Measurements from ENCODE around the gene SMAD3. TPM values are rescaled to one million over a fixed set of nuclear protein-coding genes. Genes with fewer than 3 reads are reported as not detected.

The SMAD3 gene
- total and polyA plus RNA-seq, 7 donors = 2.9 to 47.6 (median 29.3) TPM

GRCh38 chr15:67105991-67106763 lies 40.8 kb downstream of the SMAD3 start:
- intact Hi-C loops (cut with DNase I) = no loop called here
- no peaks in the 10 kb centered on the region for H3K36me3 ChIP-seq (ENCODE audit: insufficient read depth in 1 of 2, low read depth in 1 of 2)
- H3K4me3 ChIP-seq = no peak overlapping the region
- peaks cover 2% of the 10 kb centered on the region for H3K9me3 ChIP-seq
- H3K4me1 ChIP-seq = peaks cover 96% of the 10 kb centered on the region
- TF ChIP-seq CTCF (IDR thresholded peaks at IDR 0.05) = no peak
- DNase-seq (no peak), ATAC-seq (no peak)
- H3K27me3 ChIP-seq (ENCODE audit: insufficient read depth in 3 of 3, low read length in 2 of 3) = no peaks in the 10 kb centered on the region
- H3K27ac ChIP-seq = peak overlapping the region; percentile 90
- 55 to 68% (median 57%) methylated on average over 8 of the region's 8 CpGs for WGBS, 3 donors

- H3K27me3 ChIP-seq (ENCODE audit: insufficient read depth in 3 of 3, low read length in 2 of 3) = no peaks in the 10 kb centered on the region
- no peak overlapping the region for H3K4me3 ChIP-seq
- no peaks in the 10 kb centered on the region for H3K36me3 ChIP-seq (ENCODE audit: insufficient read depth in 1 of 2, low read depth in 1 of 2)
- no peak for TF ChIP-seq CTCF (IDR thresholded peaks at IDR 0.05)
- H3K4me1 ChIP-seq = peaks cover 91% of the 10 kb centered on the region
- intact Hi-C loops (cut with DNase I) = no loop called here
- WGBS, 3 donors = 2 to 3% (median 2%) methylated on average over 2 of the region's 2 CpGs
- H3K27ac ChIP-seq = peak overlapping the region; percentile 90
- H3K9me3 ChIP-seq = peaks cover 7% of the 10 kb centered on the region
- DNase-seq (no peak), ATAC-seq (peak in 2 of 4 donors; percentile 1 to 24)
These were observed 41.3 kb downstream of the SMAD3 start for GRCh38 chr15:67106764-67107013.

DNA sequence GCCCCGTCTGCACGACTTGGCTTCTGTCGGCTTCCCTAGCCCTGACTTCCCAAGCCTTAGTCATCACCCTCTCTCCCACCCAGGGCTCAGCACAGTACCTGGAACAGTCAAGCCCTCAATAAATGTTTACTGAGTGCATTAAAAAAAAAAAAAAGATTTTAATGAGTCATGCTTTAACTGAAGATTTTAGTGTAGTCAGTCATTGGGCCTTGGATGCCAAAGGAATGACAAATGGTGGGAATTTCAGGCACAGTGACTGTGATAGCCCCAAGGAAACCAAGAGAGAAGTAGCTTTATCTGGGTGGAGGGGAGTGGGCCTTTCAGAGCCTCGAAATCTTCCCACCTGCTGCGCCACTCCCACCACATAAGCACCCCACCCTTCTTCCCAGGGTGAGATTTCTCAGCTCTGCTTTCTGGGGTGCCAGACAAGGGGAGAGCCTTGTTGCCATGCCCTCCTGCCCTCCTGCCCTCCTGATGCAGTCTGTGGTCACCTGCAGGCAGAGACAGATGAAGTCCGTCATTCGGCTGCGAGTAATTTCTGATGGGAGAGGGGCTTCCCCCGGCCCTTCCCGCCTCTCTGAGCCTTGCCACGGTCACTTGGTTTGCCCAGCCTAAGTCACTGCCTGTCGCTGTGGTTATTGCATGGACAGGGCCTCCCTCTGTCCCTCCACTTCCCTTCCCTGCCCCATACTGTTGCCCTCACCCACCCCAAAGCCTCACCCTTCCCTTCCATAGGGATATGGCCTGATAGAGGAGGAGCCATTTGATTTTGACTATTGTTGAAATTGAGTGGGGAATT lies 41.8 kb downstream of the SMAD3 start:
- intact Hi-C loops (cut with DNase I) = no loop called here
- WGBS, 3 donors = 62 to 67% (median 65%) methylated on average over 12 of the region's 12 CpGs
- DNase-seq = peak; percentile 63 to 86
- H3K9me3 ChIP-seq = peaks cover 8% of the 10 kb centered on the region
- no peak overlapping the region for H3K4me3 ChIP-seq
- H3K4me1 ChIP-seq = peaks cover 87% of the 10 kb centered on the region
- no peak for TF ChIP-seq CTCF (IDR thresholded peaks at IDR 0.05)
- ATAC-seq = peak; percentile 75 to 83 (median 80)
- no peaks in the 10 kb centered on the region for H3K36me3 ChIP-seq (ENCODE audit: insufficient read depth in 1 of 2, low read depth in 1 of 2)
- H3K27me3 ChIP-seq (ENCODE audit: insufficient read depth in 3 of 3, low read length in 2 of 3) = no peaks in the 10 kb centered on the region
- peak overlapping the region; percentile 90 for H3K27ac ChIP-seq

DNA sequence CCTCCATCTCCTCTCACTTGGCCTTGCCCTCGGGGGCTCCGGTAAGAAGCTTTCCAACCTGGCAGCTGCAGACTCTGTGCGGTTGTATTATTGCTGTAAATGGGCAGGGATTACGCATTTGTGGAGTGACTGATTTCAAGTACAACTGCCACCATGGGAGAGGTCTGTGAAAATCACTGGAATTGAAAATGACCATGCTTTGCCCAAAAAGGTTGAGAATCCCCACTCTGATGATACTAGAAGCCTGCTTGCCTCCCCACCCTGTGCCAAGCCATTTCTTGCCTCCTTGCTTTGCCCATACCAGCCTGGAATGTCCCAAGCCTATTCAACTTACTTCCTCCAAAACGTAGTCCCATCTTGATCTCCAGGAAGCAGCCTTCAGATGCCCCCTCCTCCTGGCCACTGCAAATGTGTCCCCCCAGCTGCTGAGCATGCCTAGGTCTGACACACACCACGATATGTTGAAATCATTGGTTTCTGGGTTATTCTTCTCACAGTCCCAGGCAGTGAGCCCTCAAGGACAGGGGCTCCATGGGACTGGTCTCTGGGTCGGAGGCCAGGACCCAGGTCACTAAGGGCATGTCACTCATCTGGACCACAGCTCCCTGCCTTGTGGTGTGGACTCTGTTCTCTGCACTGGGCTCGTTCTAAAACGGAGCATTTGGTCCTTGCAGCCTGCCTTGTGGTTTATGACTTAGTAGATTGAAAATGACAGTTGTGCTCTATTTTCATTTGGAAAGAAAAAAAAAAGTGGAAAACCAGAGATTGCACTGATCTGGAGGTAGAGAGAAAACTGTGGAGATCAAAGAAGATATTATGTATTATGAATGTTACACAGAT lies 42.9 kb downstream of the SMAD3 start:
- Histone ChIP-seq H3K36me3 (ENCODE audit: insufficient read depth in 1 of 2, low read depth in 1 of 2) (no peaks in the 10 kb centered on the region), H3K9me3 (peaks cover 8% of the 10 kb centered on the region), H3K27me3 (ENCODE audit: insufficient read depth in 3 of 3, low read length in 2 of 3) (no peaks in the 10 kb centered on the region), H3K27ac (peak overlapping the region; percentile 90), H3K4me1 (peaks cover 79% of the 10 kb centered on the region), H3K4me3 (no peak overlapping the region)
- 55 to 64% (median 57%) methylated on average over 9 of the region's 9 CpGs for WGBS, 3 donors
- DNase-seq (no peak), ATAC-seq (no peak)
- TF ChIP-seq CTCF (IDR thresholded peaks at IDR 0.05) = no peak
- intact Hi-C loops (cut with DNase I) = no loop called here
